Spleen (tissue), 11 donors: ENCODE results near the gene LCE2B. TPM values are rescaled to one million over a fixed set of nuclear protein-coding genes. Genes with fewer than 3 reads are reported as not detected.

Source experiments
- DNase-seq: peaks from one replicate; pipeline ENCODE4 v3.0.0-alpha.2; 2020
- H3K27ac ChIP-seq, 8 donors: fragments of 200-600 bp; sonication (generic) in 7 of 8; 1 replicate in 4 of 8; 2 replicates in 4 of 8; pipeline versions ENCODE4 v1.5.0 to v1.8.0; 2016 to 2021; ENCODE audit warnings: inconsistent platforms in 4 of 8, mild to moderate bottlenecking in 4 of 8, moderate library complexity in 1 of 8
- H3K27me3 ChIP-seq, 7 donors: fragments of 200-600 bp; sonication (generic) in 6 of 7; replicated peaks in 1 of 7; 1 replicate in 4 of 7; 2 replicates in 3 of 7; pipeline versions ENCODE4 v1.5.0 to v1.8.0; 2016 to 2021; ENCODE audit warnings: inconsistent platforms in 3 of 7, mild to moderate bottlenecking in 1 of 7
- H3K36me3 ChIP-seq, 6 donors: fragments of 200-600 bp; sonication (generic) in 5 of 6; 1 replicate in 4 of 6; 2 replicates in 2 of 6; pipeline versions ENCODE4 v1.5.0 to v1.8.0; 2016 to 2021; ENCODE audit warnings: inconsistent platforms in 2 of 6
- H3K4me1 ChIP-seq, 6 donors: fragments of 200-600 bp; sonication (generic) in 5 of 6; 1 replicate in 3 of 6; 2 replicates in 3 of 6; pipeline versions ENCODE4 v1.5.0 to v1.8.0; 2016 to 2021; ENCODE audit warnings: inconsistent platforms in 3 of 6
- H3K4me3 ChIP-seq, 8 donors: fragments of 200-600 bp; sonication (generic) in 7 of 8; 1 replicate in 4 of 8; 2 replicates in 4 of 8; pipeline versions ENCODE4 v1.5.0 to v1.8.0; 2016 to 2021; ENCODE audit warnings: inconsistent platforms in 4 of 8, mild to moderate bottlenecking in 4 of 8, moderate library complexity in 2 of 8
- H3K9me3 ChIP-seq, 8 donors: fragments of 200-600 bp; sonication (generic) in 7 of 8; 1 replicate in 4 of 8; 2 replicates in 4 of 8; pipeline versions ENCODE4 v1.5.0 to v1.8.0; 2016 to 2021; ENCODE audit warnings: inconsistent platforms in 4 of 8
- POLR2A ChIP-seq, 3 donors: fragments of 450-650 bp; IDR thresholded peaks; one replicate each; pipeline ENCODE4 v1.5.1; 2017; ENCODE audit warnings: antibody characterized with exemption in 3 of 3, mild to moderate bottlenecking in 1 of 3
- POLR2AphosphoS5 ChIP-seq, 3 donors: sonication (generic); formaldehyde crosslinking; IDR thresholded peaks; one replicate each; pipeline ENCODE4 v1.5.1; 2017; ENCODE audit warnings: antibody characterized with exemption in 3 of 3
- WGBS, 5 donors: extraction: QIAGEN DNeasy Blood & Tissue Kit in 3 of 5; methylation state at CpG; one replicate each; pipeline versions ENCODE4 v1.1.5 to v1.1.7; 2013 to 2018; 5-methylcytosine and 5-hydroxymethylcytosine counted together
- intact Hi-C: fragments of 100-400 bp; cut with DNase I; formaldehyde crosslinking; loops from one replicate; pipeline ENCODE4 v1.15.0; 2023; ENCODE audit warnings: low total_unique reads
- polyA plus RNA-seq, 3 donors: library from polyadenylated mRNA; stranded (reverse); fragments of 200-250 nt; gene quantifications; one replicate each; pipeline ENCODE4 v1.2.1, GENCODE V29; 2013
- total RNA-seq, 7 donors: library from RNA; depleted of rRNA in 3 of 7; stranded (reverse); fragments of >200 nt in 3 of 7; fragmentation: NEBNext Ultra II Directional in 4 of 7; extraction: Animal tissue kit (Norgen Biotek cat#: 25700) in 4 of 7; gene quantifications; one replicate each; pipeline versions ENCODE4 v1.1.0 to v1.2.1, GENCODE V29; 2016 to 2021
- TF ChIP-seq, protein P1 (sequence below), 11 experiments: fragments of 200-600 bp in 7 of 11; fragments of 450-650 bp in 4 of 11; sonication (generic) in 4 of 11; IDR thresholded peaks in 8 of 11; conservative IDR thresholded peaks in 3 of 11; 1 replicate in 7 of 11; 2 replicates in 4 of 11; pipeline versions ENCODE4 v1.4.0 to v1.8.0; 2016 to 2021; ENCODE audit warnings: antibody characterized with exemption in 11 of 11, inconsistent platforms in 4 of 11, mild to moderate bottlenecking in 1 of 11
- donor health status: healthy with polysubstance abuse.
- donor health status: DM: no; HTN: no; CAD: no; lungs with moderate emphysema.
- donor health status: DM: no; HTN: no; CAD: no.
- donor health status: Bipolar disorder and iron deficiency.
- donor health status: healthy.
- donor health status: DM: no; HTN: no; CAD: no.
- donor health status: DM: yes; HTN: yes; CAD: no.

The LCE2B gene
- total and polyA plus RNA-seq, 10 donors, result not detected

DNA sequence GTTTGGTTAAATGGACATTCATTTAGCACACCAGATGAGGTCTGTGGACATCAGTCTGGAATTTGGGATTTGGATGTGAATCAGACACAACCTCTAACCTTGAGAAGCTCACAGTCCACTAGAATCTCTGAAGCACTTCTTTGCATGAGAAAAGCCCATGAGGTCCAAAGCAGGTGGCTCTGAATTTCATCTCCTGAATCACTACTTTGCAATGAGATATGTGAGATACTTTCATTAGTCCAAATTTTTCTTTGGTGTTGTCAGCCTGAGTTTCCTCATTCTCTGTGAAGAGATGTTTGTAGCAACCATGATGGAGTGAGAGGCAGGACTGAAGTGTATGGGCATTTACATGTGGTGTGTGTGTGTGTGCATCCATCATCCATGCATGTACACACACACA lies 39.3 kb upstream of the LCE2B start:
- Histone ChIP-seq H3K27ac (no peak overlapping the region), H3K9me3 (no peaks in the 10 kb centered on the region), H3K36me3 (no peaks in the 10 kb centered on the region), H3K4me1 (no peaks in the 10 kb centered on the region), H3K4me3 (no peak overlapping the region), H3K27me3 (peaks cover 0 to 30% (median 0%) of the 10 kb centered on the region in 7 donors)
- TF ChIP-seq, protein P1, sequence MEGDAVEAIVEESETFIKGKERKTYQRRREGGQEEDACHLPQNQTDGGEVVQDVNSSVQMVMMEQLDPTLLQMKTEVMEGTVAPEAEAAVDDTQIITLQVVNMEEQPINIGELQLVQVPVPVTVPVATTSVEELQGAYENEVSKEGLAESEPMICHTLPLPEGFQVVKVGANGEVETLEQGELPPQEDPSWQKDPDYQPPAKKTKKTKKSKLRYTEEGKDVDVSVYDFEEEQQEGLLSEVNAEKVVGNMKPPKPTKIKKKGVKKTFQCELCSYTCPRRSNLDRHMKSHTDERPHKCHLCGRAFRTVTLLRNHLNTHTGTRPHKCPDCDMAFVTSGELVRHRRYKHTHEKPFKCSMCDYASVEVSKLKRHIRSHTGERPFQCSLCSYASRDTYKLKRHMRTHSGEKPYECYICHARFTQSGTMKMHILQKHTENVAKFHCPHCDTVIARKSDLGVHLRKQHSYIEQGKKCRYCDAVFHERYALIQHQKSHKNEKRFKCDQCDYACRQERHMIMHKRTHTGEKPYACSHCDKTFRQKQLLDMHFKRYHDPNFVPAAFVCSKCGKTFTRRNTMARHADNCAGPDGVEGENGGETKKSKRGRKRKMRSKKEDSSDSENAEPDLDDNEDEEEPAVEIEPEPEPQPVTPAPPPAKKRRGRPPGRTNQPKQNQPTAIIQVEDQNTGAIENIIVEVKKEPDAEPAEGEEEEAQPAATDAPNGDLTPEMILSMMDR (IDR thresholded peaks at IDR 0.05 in 8 of 11, conservative IDR thresholded peaks at IDR 0.05 in 3 of 11), result no peak
- TF ChIP-seq POLR2AphosphoS5 (IDR thresholded peaks at IDR 0.05) (no peak), POLR2A (IDR thresholded peaks at IDR 0.05) (no peak)
- intact Hi-C loops, result no loop called here
- DNase-seq, result no peak

DNA sequence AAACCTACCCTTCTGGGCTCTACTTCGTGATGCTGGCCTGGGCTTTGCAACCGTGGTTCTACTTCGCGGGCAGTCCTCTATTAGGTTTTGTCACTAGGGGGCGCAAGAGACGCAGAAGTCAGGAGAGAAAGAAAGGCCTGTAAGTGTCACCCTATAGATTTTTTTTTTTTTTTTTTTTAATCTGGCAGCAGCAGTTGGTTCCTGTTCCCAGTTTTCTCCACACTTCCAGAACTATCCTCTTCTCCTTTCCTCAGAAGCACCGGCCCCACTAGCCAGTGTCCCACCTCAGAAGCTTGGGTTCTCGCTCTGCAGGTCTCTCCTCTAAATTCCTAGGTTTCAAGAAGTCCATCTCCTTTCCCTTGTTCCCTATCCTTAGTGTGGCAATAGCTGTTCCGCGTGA lies 31.8 kb upstream of the LCE2B start:
- H3K36me3 ChIP-seq, result no peaks in the 10 kb centered on the region
- no peak overlapping the region for H3K4me3 ChIP-seq
- no peaks in the 10 kb centered on the region for H3K4me1 ChIP-seq
- H3K9me3 ChIP-seq, result no peaks in the 10 kb centered on the region
- WGBS, 5 donors, result 28 to 32% (median 30%) methylated on average over 10 of the region's 10 CpGs
- H3K27me3 ChIP-seq, result peaks cover 0 to 9% (median 0%) of the 10 kb centered on the region in 7 donors
- H3K27ac ChIP-seq, result no peak overlapping the region
- no peak for TF ChIP-seq POLR2AphosphoS5 (IDR thresholded peaks at IDR 0.05)
- TF ChIP-seq, protein P1 (IDR thresholded peaks at IDR 0.05 in 8 of 11, conservative IDR thresholded peaks at IDR 0.05 in 3 of 11), result peak in 8 of 11 experiments; percentile 14 to 61 (median 52)
- DNase-seq, result no peak
- intact Hi-C loops, result no loop called here

DNA sequence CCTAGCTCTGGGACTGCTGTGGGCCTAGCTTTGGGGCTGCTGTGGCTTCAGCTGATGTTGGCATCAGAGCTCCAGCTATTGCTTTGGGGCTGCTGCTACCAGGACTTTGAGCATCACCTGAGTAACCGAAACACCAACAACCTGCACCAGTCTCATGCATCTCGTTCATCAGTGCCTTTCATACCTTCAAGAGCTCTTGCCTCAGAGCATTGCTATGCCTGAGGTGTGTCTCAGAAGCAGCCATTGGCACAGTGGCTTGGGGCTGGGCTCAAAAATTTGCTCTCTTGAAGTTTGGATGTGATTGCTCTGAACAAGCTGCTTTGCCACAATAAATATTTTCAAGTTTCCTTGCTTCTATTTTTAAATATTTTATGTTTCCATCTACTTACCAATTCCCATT lies 29.5 kb upstream of the LCE2B start:
- H3K27ac ChIP-seq, result no peak overlapping the region

DNA sequence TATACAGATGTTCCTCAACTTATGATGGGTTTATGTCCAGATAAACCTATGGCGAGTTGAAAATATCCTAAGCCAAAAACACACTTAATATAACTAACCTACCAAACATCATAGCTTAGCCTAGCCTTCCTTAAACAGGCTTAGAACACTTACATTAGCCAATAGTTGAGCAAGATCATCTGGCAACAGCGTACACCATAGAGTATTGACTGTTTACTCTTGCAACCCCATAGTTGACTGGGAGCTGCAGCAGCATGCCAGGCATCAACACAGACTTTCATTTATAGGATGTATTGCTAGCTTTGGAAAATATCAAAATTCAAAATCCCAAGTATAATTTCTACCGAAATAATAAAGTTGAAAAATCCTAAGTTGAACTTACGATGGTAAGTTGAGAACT lies 28.2 kb upstream of the LCE2B start:
- H3K4me3 ChIP-seq, result no peak overlapping the region
- DNase-seq, result no peak
- H3K36me3 ChIP-seq, result no peaks in the 10 kb centered on the region
- intact Hi-C loops, result no loop called here
- no peaks in the 10 kb centered on the region for H3K4me1 ChIP-seq
- no peaks in the 10 kb centered on the region for H3K9me3 ChIP-seq
- WGBS, 5 donors, result 83 to 94% (median 88%) methylated on average over 4 of the region's 4 CpGs
- no peaks in the 10 kb centered on the region for H3K27me3 ChIP-seq
- TF ChIP-seq POLR2AphosphoS5 (IDR thresholded peaks at IDR 0.05) (no peak), POLR2A (IDR thresholded peaks at IDR 0.05) (no peak)
- TF ChIP-seq, protein P1 (IDR thresholded peaks at IDR 0.05 in 8 of 11, conservative IDR thresholded peaks at IDR 0.05 in 3 of 11), result no peak
- H3K27ac ChIP-seq, result no peak overlapping the region

More for the DNA sequence above, 29.5 kb upstream of the LCE2B start:
- TF ChIP-seq POLR2A (IDR thresholded peaks at IDR 0.05), result no peak
- TF ChIP-seq POLR2AphosphoS5 (IDR thresholded peaks at IDR 0.05), result no peak
- TF ChIP-seq, protein P1 (IDR thresholded peaks at IDR 0.05 in 8 of 11, conservative IDR thresholded peaks at IDR 0.05 in 3 of 11), result no peak
- WGBS, 5 donors, result 63 to 81% (median 69%) methylated on average over 2 of the region's 2 CpGs
- H3K4me1 ChIP-seq, result no peaks in the 10 kb centered on the region
- H3K4me3 ChIP-seq, result no peak overlapping the region
- H3K27me3 ChIP-seq, result no peaks in the 10 kb centered on the region
- DNase-seq, result no peak
- intact Hi-C loops, result no loop called here
- H3K9me3 ChIP-seq, result no peaks in the 10 kb centered on the region
- no peaks in the 10 kb centered on the region for H3K36me3 ChIP-seq
